Loucy (cell line): ENCODE measurements around the gene TMC3.
"Not testable (repeated sequence)": the region's sequence is repeated elsewhere in the genome, so short reads cannot be mapped to it uniquely, and the experiment has no call there.

Experiments used
- EZH2phosphoT487 ChIP-seq: fragments of 200-600 bp; IDR thresholded peaks from 2 replicates; pipeline ENCODE4 v1.6.1; 2018; ENCODE audit warnings: antibody characterized with exemption, mild to moderate bottlenecking, moderate library complexity, borderline replicate concordance
- TF ChIP-seq, protein P1 (sequence below): fragments of 200-600 bp; sonication (generic); conservative IDR thresholded peaks from 2 replicates; pipeline ENCODE4 v1.5.1; 2014; ENCODE audit warnings: mild to moderate bottlenecking, antibody characterized with exemption, low read length

GRCh38 chr15:81331141-81331540 is 42.9 kb downstream of the TMC3 start:
- TF ChIP-seq, protein P1, sequence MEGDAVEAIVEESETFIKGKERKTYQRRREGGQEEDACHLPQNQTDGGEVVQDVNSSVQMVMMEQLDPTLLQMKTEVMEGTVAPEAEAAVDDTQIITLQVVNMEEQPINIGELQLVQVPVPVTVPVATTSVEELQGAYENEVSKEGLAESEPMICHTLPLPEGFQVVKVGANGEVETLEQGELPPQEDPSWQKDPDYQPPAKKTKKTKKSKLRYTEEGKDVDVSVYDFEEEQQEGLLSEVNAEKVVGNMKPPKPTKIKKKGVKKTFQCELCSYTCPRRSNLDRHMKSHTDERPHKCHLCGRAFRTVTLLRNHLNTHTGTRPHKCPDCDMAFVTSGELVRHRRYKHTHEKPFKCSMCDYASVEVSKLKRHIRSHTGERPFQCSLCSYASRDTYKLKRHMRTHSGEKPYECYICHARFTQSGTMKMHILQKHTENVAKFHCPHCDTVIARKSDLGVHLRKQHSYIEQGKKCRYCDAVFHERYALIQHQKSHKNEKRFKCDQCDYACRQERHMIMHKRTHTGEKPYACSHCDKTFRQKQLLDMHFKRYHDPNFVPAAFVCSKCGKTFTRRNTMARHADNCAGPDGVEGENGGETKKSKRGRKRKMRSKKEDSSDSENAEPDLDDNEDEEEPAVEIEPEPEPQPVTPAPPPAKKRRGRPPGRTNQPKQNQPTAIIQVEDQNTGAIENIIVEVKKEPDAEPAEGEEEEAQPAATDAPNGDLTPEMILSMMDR, result not testable (repeated sequence)
- not testable (repeated sequence) for TF ChIP-seq EZH2phosphoT487
